CD4-positive, alpha-beta T cell treated with Interleukin-15 for 4 hours (primary cell): Measurements from ENCODE around the gene LCE1E.

Source experiments
- DNase-seq: peaks from one replicate; pipeline ENCODE4 v3.0.0-alpha.2; 2020; ENCODE audit warnings: low spot score

LCE1E gene

DNA sequence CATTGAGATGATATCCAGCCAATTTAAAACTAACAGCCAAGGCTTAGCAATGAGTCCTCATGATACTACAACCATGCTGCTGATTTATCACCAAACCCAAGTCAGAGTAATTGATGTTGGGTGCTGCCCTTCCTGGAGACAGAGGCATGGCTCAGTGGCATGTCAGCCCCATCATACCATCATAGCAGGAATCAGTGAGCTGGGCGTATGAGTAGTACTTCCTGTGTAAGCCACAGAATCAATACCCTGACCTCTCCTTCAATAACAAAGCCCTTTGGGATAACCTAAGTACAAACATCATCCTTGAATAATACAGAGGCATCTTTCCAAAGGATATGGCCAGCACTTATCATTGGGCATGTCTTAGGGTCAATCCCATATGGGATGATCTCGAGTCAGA, 3.0 kb upstream of the LCE1E start:
- DNase-seq, result no peak

DNA sequence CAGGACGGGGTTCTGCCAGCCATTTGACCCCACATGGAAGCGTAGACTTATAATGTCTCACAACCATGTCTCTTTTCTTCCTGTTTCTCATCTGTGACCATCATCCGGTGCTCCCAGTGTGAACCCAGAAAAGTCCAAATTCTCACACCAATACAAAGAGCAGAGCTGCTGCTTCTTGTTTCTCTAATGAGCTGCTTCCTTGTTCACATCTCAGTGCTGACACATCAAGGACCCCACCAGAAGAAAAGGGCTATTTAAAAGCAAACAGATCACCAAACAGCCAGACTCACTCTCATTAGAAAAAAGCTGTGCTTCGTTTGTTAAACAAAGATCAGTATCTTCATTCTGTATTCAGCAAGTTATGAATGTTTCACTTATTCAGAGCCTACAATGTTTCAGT, 9.6 kb downstream of the LCE1E start:
- DNase-seq, result no peak

DNA sequence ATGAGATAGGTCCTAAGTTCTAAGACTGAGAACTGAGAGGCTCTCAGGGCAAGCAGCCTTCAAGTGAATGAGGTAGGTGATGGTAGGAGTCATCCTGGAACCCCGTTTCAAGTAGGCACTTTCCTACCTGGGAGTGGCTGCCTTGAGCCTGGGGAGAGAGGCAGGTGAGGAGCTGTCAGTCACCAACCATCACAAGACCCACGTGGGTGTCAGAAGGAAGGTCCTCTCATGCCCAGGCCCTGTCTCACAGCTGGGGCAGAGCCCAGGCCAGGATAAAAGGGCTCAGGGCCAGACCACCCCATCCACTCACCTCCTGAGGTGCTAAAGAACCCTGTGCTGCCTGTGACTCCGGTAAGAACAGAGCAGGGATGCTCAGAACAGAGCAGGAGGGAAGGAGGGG, 10.4 kb downstream of the LCE1E start, which contains the start of gene LCE1D:
LCE1D (plus strand) TSS at position 301 of the 400 bp plus-strand sequence. CDS start 1,074 bp downstream, outside the sequence.
- DNase-seq, result no peak

DNA sequence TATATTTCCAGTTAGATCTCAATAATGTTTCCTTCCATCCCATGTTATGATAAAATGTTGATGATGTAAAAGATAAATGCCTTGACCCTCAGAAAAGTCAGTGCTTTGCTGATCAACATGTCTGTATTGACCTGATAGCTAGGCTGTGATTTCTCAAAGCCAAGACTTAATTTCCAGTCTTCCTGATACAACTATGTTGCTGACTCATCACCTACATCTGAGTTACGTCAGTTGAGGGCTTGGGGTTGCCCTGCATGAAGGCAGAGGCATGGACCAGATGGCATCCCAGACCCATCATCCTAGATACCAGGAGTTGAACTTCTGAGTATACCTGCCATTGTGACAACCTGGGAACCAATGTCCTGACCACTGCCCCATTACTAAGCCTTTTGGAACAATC, 15.3 kb downstream of the LCE1E start:
- no peak for DNase-seq

DNA sequence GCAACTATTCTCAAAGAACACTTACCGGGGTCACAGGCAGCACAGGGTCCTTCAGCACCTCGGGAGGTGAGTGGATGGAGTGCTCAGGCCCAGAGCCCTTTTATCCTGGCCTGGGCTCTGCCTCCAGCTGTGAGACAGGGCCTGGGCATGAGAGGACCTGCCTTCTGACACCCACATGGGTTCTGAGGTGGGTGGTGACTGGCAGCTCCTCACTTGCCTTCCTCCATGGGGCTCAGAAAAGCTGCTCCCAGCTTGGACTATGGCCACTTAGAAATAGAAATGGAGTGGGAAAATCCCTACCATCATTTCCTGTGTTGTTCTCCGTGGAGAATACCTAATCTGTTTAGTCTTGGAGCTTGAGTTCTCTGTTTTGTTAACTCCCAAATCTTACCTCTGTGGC, 20.5 kb downstream of the LCE1E start, which contains the start of gene LCE1C:
LCE1C (minus strand) TSS at position 76 of the 400 bp plus-strand sequence. CDS start 1,173 bp downstream, outside the sequence.
- DNase-seq, result no peak

DNA sequence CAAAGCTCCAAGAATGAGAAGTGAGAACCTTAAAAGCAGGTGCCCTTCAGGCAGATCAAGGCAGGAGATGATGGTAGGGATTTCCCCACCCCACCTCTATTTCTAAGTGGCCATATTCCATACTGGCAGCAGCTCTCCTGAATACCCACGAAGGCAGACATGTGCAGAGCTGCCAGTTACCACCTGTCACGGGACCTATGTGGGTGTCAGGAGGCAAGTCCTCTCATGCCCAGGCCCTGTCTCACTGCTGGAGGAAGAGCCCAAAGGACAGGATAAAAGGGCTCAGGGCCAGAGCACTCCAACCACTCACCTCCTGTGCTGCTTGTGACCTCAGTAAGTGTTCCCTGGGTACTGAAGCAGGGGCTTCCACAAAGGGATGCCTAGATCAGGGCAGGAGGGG, 25.0 kb downstream of the LCE1E start:
- no peak for DNase-seq

DNA sequence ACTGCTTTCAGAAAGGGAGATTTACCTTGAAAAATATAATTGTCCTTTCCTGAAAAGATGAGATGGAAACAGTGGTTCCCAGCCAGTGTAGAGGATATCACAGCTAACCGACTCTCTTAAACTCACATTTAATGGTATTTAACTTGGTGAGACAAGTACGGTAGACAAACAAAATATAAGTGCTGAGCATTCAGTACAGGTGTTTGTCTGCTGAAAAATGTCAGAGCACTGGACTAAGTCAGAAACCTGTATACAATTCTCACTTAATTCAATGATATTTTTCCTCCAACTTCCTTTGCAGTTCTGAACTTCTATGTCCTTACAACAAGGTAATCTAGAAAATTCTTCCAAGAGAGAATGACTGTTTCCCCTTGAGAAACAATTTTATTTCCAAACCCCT, 25.6 kb downstream of the LCE1E start, which contains the start of gene LCE1B:
LCE1B (plus strand) TSS at position 301 of the 400 bp plus-strand sequence. CDS start 476 bp downstream, outside the sequence.
- no peak for DNase-seq

DNA sequence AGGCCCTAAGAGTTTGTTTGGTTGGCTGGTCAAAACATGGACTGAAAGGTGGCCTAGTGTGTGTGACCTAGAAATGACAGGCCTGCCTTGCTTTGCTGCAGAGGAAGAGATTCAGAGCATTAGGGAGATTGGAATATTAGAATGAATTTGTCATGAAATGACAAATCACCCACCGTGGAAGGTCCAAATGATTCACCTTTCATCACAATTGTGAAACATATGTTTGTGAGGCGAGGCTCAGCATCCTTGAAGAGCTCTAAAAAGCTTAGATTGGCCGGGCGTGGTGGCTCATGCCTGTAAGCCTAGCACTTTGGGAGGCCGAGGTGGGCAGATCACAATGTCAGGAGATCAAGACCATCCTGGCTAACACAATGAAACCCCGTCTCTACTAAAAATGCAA, 31.3 kb downstream of the LCE1E start:
- no peak for DNase-seq

DNA sequence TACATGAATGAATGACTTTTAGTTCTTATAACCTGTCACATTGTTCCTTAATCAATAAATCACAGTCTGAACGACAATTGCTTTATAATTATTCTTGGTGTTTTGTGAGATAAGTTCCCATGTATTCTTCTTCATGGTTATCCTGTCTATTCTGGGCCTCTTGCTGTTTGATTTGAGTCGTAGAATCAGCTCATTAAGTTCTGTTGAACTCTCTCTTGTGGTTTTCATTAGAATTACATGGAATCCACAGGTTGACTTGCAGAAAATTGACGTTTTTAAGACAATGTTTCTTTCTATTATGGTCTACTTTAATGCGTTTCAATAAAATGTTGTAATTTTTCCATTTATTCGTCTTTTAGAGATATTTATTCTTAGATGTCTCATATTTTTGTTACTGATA, 37.2 kb downstream of the LCE1E start:
- no peak for DNase-seq

DNA sequence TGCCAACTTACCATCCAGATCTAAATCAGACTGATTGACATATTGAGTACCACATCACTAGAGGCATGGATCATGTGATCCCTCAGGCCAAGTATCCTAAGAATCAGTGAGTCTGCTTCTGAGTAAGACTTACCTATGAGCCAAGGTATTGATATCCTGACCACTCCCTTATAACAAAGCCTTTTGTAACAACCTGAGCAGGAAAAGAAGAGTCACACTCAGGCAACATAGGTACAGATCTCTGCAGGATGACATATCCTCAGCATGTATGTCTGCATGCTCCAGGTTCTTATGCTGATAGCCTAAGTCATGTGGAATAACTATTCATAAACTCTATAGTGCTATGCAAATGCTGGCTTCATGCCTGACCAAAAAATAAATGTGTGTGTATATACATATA, 38.9 kb downstream of the LCE1E start:
- no peak for DNase-seq

DNA sequence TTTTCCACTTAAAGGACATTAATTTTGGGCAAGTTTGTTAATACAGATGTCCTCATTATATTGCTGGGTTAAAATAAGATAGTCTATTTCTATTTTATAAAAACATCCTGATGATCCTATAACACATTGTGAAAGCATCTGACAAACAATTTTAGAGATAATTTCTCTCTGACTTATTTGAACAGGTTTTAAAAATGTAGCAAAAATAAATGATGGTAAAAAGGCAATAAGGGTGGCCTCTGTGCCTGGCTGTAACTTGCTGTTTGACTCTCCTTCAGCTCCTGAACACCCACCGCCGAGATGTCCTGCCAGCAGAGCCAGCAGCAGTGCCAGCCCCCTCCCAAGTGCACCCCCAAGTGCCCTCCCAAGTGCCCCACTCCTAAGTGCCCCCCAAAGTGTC, 41.1 kb downstream of the LCE1E start, which contains the start of gene LCE1A:
LCE1A (plus strand) TSS at position 301 of the 400 bp plus-strand sequence; CDS start at position 301, 0 bp downstream.
- DNase-seq, result no peak

DNA sequence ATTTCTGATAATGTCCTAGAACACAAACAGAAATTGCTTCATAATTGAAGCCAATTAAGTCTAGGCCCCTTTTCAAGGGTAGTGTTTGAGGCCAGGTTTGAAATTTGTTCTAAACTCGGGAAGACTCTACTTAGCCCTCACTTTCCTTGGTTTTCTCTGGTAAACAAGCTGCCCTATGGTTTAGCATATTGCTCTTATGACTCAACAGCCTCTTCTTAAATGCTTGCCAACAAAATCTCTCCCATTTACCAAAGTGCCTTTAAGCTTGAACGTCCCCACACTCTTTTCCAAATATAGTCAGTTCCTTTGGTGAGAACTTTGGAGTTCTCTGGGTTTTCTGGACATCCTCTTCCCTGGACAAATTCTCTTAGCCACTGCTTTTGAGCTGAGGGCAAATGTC, 50.8 kb downstream of the LCE1E start:
- no peak for DNase-seq
